DMS114 treated with DMSO at 0.1 percent for 48 hours (cell line): ENCODE data around the gene EPGN.

Source experiments
- DNase-seq: peaks from one replicate; lab custom pipeline; 2025; ENCODE audit not compliant: unreplicated experiment; lab: John Stamatoyannopoulos, UW

EPGN gene

GRCh38 chr4:74309223-74309622, 953 bp downstream of the EPGN start:
- no peak for DNase-seq

- peak; percentile 1 for DNase-seq
Observed at GRCh38 chr4:74311696-74312313, 3.5 kb downstream of the EPGN start.

- no peak for DNase-seq
Observed at GRCh38 chr4:74314329-74314728, 6.1 kb downstream of the EPGN start.

- DNase-seq = no peak
Observed at GRCh38 chr4:74314944-74315343, 6.7 kb downstream of the EPGN start.

GRCh38 chr4:74315376-74315775, 7.1 kb downstream of the EPGN start:
- no peak for DNase-seq

GRCh38 chr4:74316397-74316796, 8.1 kb downstream of the EPGN start:
- DNase-seq = no peak

- no peak for DNase-seq
Observed at GRCh38 chr4:74317616-74318246, 9.5 kb downstream of the EPGN start.

- DNase-seq = no peak
Observed at GRCh38 chr4:74318276-74318675, 10.0 kb downstream of the EPGN start.

- no peak for DNase-seq
Observed at GRCh38 chr4:74319470-74319869, 11.2 kb downstream of the EPGN start.

- DNase-seq = peak; percentile 12
Observed at GRCh38 chr4:74320559-74321118, 12.4 kb downstream of the EPGN start.

GRCh38 chr4:74322301-74322700, 14.0 kb downstream of the EPGN start:
- DNase-seq = no peak

- no peak for DNase-seq
Observed at GRCh38 chr4:74323663-74324062, 15.4 kb downstream of the EPGN start.

GRCh38 chr4:74324262-74324661, 16.0 kb downstream of the EPGN start:
- DNase-seq = no peak

- no peak for DNase-seq
Observed at GRCh38 chr4:74325886-74326285, 17.6 kb downstream of the EPGN start.

- DNase-seq = no peak
Observed at GRCh38 chr4:74327762-74328161, 19.5 kb downstream of the EPGN start.

- DNase-seq = no peak
Observed at GRCh38 chr4:74328501-74328900, 20.2 kb downstream of the EPGN start.

GRCh38 chr4:74329307-74329706, 21.0 kb downstream of the EPGN start:
- no peak for DNase-seq

- no peak for DNase-seq
Observed at GRCh38 chr4:74330295-74330750, 22.1 kb downstream of the EPGN start.

- no peak for DNase-seq
Observed at GRCh38 chr4:74331252-74331651, 23.0 kb downstream of the EPGN start.

- DNase-seq = no peak
Observed at GRCh38 chr4:74331944-74332343, 23.7 kb downstream of the EPGN start.

- DNase-seq = no peak
Observed at GRCh38 chr4:74334636-74335035, 26.4 kb downstream of the EPGN start.

GRCh38 chr4:74335341-74336021, 27.2 kb downstream of the EPGN start:
- no peak for DNase-seq
